HL-60/S4 treated with phorbol 12-myristate 13-acetate at 8.2 ng/mL for 4 days and 3 days (cell line): ENCODE measurements around the gene RRAD.

ENCODE experiments used
- in situ Hi-C: fragments of 300-500 bp; cut with MboI; formaldehyde crosslinking; loops from 2 replicates; pipeline ENCODE4 v1.15.0; 2022; ENCODE audit warnings: low sequenced_read_pairs

Gene RRAD

DNA sequence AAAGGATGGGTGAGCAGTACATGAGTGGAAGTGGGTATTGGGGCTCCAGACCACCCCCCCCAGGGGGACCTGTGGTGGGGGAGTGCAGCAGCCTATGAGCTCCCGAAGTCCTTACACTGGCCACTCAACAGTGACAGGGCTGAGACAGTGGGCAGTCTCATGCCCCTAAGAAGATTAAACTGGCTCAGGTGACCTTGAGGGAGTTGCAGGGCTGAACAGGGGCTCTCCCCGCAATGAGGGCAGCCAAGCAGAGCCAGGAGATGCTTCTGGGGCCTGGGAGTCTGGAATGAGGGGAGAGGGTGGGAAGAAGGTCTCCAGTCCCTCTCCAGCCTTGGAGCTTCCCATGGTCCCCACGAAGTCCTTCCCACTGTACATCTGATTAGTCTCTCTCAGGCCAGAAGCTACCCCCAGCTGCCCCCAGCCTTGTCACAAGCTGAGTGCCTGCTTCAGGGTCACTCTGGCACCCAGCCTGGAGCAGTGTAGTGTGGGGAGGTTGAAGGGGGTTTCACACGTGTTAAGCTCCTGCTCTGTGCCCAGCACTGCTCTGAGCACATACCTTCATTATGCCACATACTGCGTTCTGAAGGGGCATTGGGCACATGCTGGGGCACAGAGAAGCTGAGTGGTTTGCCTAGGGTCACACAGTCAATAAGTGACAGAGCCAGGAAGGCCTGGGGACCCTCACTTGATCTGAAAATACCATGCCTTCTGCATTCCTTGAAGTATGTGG lies 5.6 kb downstream of the RRAD start:
- in situ Hi-C loops = no loop called here

- in situ Hi-C loops = no loop called here
Measured at GRCh38 chr16:66918803-66919568, 6.3 kb downstream of the RRAD start, which contains the start of gene CDH16. TSS of gene CDH16 (minus strand) at chr16:66918885. CDS start at chr16:66918065, 820 bp downstream.

DNA sequence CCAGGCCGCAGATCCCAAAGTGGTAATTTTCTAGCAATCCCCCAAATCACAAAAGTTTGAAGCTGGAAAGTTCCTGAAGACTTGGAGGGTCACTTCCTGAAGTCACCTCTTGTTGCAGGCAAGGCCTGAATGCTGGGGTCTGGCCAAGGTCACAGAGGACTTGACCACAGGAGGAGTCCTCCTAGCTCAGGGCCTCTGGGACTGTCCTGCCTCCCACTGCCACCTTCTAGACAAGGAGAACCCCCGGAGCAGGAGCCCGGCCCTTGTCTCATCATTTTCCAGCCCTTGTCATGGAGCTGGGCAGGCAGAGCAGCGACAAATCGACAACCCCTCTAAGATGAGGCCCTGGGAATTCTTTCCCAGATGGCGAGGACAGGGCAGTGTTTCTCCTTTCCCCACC lies 7.0 kb downstream of the RRAD start:
- in situ Hi-C loops = no loop called here

DNA sequence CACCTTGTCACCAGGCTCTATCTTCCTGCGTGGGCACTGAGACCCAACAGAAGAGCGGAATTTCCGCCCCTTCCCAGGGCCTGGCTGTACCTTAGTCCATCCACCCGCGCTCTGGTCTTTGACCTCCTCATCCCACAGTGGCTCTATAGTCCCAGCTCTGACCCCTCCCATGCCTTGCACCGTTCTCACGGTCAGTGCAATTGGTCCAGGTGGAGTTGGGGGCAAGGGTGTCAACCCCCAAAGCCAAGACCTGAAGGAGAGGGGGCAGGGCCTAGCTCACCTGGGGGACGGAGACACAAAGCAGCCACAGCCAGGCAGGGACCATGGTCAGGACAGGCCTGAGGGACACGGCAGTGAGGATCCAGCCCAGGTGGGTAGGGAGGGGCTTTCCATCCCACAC lies 7.6 kb downstream of the RRAD start:
- in situ Hi-C loops = no loop called here

DNA sequence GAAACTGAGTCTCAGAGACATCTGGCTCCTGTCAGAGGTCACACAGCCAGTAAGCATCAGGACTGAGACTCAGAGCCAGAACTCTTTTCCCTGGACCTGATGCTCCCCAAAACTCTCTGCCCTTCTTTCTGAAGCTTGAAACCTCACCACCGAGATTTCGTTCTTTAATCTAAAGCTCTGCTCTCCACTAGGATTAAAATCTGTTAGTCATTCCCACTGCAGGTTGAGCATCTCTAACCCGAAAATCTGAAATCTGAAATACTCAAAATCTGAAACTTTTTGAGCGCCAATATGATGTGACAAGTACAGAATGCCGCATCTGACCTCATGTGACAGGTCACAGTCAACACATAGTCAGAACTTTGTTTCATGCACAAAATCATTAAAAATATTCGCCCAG lies 8.8 kb downstream of the RRAD start:
- in situ Hi-C loops = no loop called here

DNA sequence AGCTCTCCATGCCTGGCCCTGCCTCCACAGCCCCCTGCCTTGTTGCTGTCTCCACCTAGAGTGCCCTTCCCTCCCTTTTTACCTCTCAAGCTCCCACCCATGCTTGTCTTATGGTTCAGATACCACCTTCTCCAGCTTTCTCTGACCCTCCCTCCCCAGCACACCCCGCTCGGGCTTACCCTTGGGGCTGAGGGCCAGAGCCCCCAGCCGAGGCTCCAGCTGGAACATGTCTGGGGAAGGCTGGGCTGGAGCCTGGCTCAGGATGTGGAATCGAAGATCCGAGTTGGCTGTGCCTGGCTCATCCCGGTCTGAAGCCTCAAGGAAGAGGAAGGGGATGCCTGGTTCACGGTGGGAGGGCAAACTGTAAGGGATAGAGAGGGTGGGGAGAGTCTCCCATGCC lies 10.3 kb downstream of the RRAD start:
- in situ Hi-C loops = no loop called here

DNA sequence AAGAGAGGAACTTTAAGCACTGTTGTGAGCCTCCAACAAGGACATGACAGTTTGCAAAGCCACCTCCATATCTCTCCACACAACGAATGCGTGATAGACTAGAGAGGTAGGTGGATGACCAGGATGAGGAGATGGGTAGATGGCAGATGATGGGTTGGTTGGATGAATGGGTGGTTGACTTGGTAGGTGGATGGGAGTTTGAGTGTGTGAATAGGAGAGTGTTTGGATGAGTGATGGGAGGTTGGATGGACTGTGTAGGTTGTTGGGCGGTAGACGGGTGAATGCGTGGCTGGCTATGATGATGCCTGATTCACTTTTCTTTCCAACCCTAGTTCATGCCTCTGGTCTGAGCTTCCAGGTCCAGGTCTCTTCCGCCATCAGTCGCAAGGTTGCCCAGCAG lies 10.8 kb downstream of the RRAD start:
- in situ Hi-C loops = no loop called here

GRCh38 chr16:66913711-66914110 lies 11.6 kb downstream of the RRAD start:
- in situ Hi-C loops = no loop called here

GRCh38 chr16:66913081-66913480 lies 12.3 kb downstream of the RRAD start:
- in situ Hi-C loops = no loop called here

DNA sequence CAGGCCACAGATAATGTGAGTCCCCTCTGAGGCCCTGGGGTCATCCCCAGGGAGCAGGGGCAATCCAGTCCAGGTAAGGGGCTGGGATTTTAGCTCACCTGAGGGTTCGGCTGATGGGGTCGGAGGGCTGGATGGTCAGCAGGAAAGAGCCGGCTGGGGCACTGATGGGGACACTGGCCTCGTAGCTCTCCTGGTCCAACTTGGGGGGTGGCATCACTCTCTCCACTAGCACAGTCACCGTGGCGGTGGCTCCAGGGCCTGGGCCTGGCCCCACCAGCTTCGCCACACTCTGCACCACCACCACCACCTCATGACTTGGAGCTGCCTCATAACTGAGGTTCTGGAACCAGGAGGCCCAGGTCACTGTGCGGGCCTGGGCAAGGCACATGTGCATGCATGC lies 13.5 kb downstream of the RRAD start:
- in situ Hi-C loops = no loop called here

DNA sequence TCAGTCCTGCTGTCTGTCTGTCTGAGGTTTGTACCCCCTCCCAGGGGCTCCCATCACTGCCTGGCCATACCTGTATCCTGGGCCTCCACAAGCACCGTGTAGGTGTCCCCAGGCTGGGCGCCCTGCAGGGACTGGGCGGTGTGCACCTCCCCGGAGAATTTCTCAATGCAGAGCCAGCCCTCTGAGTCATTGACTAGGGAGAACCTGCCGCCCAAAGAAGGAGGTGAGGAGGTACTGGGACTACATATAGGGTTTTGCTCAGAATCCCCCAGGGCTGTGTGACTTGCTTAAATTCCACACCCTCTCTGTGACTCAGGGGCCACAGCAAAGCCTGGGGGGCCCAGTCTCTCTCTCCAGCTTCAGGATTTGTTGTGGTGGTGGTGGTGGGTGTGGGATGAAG lies 14.2 kb downstream of the RRAD start:
- in situ Hi-C loops = no loop called here

DNA sequence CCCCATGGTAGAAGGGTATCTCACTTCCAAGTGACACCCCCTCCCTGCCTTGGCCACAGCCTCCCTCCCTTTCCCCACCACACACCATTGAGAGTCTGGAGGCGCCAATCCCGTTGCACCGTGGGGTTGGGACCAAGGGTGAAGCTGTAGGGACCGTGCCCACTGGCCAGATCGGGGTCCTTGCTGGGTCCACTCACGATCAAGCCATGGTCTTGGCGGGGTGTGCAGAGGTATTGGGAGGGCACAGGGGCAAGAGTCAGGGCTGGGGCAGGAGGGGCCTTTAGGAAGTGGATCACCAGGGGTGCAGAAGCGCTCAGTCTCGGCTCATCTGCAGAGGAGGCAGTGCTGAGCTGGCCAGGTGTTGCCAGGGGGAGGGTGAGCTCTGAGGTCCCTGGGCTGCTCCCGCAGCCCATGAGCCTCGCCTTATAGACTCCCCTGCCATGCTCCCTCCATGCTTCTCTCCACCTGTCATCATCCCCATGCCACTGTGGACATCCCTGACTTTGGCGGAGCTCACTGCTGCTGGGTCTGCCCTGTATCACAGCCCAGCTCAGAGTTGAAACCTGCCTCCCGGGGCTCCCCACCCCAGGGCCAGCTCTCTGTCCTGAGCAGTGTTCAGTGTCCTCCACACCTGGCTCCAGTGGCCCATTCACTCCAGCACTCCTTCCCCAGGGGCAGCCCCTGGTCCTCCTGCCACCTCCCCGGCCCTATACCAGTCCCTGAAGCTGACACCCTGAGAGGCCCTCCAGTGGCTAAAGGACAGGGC lies 15.0 kb downstream of the RRAD start:
- in situ Hi-C loops = no loop called here

DNA sequence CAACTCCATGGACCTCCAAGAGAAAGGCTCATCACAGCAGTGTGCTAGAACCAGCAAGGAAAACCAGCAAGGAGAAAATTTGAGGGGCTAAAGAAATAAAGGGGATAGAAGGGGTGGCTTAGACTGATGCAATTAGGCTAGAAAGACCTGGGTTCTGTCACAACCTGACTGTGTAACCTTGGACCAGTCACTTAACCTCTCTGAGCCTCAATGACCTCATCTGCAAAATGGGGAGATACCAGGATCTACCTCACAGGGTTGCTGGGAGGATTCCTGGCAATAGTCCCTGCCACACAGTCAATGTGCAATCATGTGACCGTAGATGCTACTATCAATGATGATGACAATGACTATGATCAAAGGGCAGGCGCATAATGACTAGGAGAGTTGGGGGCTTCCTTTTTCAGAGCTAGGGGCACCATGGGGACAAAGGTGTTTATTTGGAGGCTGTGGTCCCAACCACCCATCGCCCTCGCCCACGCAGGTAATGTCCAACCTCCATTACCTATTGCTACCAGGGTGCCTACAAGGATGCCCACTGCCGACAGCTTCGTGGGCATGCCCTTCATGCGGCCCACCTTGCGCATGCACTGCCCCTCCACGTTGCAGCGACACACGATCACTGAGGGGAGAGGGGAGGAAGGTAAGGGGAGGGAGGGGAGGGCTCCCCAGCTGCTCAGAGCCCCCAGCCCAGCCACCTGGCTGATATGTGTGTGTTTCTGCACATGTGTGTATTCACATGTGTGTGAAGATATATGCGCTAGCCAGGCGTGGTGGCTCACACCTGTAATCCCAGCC lies 16.4 kb downstream of the RRAD start:
- in situ Hi-C loops = no loop called here

DNA sequence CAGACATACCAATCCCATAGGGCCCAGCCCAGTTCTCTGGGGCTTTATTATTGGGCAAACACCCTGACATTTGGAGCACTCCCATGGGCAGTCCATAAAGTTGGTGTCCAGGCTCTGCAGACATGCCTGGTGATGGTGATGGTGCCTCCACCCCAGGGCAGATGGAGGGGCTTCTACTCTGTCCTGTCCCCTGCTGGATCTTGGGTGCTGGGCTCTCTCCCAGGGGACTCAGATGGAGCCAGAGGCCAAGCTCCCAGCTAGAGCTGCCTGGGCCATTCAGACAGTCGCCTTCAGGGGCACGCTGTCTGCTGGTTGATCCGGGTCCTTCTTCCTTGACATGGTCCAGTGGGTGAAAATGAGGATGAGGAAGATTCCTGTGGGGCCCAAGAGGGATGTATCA lies 17.2 kb downstream of the RRAD start:
- in situ Hi-C loops = no loop called here

- in situ Hi-C loops = no loop called here
Measured at GRCh38 chr16:66906916-66907836, 18.2 kb downstream of the RRAD start.

DNA sequence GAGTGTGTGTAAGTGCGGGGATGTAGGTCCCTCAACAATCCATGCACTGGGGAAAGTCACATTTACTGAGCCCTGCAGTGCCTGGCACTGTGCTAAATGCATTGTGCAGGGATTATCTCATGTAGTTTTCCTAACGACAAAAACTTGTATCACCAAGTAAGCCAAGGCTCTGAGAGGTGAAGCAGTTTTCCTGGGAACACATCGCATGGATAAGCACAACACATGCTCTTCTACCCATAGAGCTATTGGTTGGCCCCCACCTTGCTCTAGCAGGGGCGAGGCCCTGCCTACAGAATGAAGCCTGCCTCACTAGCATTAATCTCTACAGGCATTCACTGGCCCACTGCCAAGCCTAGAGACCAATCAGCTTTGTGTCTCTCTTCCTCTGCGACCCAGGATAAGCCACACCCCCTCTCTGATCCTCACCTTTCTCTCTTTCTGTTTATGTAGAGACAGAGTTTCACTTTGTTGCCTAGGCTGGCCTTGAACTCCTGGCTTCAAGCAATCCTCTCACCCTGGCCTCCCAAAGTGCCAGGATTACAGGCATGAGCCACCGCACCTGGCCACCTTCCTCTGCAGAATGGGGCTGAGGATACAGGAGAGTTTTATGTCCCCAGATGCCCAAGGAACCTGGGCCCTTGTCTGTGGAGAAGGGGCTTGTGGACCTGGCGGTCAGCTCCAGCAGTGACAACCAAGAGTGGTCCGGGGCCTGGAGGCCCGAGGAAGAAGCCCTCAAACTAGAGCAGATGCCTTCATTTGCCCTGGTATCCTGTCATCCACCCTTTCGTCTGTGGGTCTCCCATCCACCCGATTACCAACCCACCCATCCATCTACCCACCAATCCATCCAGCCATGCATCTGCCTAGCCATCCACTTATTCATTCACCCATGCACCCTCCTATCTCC lies 19.4 kb downstream of the RRAD start:
- in situ Hi-C loops = no loop called here

GRCh38 chr16:66904846-66905632 lies 20.3 kb downstream of the RRAD start:
- in situ Hi-C loops = no loop called here

DNA sequence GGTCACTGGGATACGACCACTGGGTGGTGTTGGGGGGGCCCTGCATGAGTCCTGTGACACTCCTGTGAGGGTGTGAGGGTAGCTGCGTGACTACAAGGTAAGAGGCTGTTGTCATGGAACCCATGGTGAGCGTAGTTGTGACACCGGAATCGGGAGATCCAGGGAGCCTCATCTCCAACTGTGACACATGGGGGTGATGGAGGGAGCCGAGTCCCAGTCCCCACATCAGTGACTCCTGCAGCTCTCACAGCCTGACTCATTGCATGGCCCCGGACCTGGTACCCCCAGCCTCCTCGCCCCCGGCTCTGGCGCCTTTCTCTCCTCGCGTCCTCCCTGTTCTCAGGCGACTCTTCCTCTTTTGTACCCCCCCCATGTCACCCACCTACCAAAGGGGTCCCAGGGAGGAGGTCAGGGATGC lies 20.9 kb downstream of the RRAD start:
- in situ Hi-C loops = no loop called here
